Hair follicular keratinocyte (primary cell): ENCODE data around the gene ZCCHC12. TPM values are rescaled to one million over a fixed set of nuclear protein-coding genes. Genes with fewer than 3 reads are reported as not detected.

ENCODE experiments used
- total RNA-seq: library from RNA; depleted of rRNA; stranded (reverse); fragments of >200 nt; gene quantifications from 2 replicates; pipeline ENCODE4 v1.2.3, GENCODE V29; 2015

The ZCCHC12 gene
- not detected in 2 replicates for total RNA-seq

GRCh38 chrX:118823263-118824172, at the start of gene ZCCHC12:
Gene ZCCHC12, plus strand, starts transcription at chrX:118823824. Its CDS starts 1,421 bp downstream, at chrX:118825245.

Other genes starting within 250 kb of the ZCCHC12 start
- gene IL13RA1, start 96.2 kb upstream of the ZCCHC12 start, total RNA-seq, result 15.3 and 22.7 TPM in 2 replicates
- gene LONRF3, start 150.8 kb downstream of the ZCCHC12 start, total RNA-seq, result not detected in 2 replicates
- not detected in 2 replicates for gene CT47C1, start 249.2 kb downstream of the ZCCHC12 start, total RNA-seq